ENCODE measurements around the gene OXSM. TPM values are rescaled to one million over a fixed set of nuclear protein-coding genes. Genes with fewer than 3 reads are reported as not detected.

OXSM gene
- total and polyA plus RNA-seq, 2 donors from 2014 or later, result 13.4 to 21.4 TPM

DNA sequence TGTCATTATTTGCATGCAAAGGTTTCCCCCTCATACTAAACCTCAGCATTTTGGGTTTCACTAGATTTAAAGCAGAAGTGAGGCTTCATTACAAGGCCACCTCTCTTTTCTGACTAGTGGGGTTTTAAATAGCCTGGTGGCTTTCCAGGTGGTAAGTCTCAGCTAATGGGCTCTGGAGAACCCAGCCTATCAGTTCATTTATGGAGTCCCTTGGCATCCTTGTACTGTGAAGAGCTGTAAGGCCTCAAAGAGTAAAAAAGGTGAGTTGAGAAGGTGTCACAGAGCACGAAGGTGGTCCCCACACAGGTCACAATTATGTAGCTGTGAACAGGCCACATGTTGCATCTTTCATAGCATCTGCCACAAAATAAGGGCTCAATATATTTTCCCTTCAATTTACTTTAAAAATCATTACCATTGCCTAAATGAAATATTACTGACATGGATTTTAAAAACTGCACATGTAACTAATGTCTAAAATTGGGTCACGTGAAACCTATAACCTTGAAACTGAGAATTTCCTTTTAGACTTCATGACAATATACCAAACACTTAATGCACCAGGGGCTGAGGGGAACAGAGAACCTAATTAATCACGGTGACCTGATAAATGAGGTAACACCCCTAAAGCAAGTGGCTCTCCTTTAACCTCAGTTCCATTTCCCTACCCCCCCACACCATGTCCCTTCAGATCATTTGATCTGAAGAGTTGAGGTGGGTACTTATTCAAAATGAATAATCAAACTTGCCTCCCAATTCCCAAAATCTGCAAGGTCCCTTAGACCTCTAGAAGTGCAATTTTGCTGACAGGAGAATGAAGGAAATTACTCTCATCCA, 7.9 kb upstream of the OXSM start:
- peaks cover 0 to 5% (median 4%) of the 10 kb centered on the region in 3 donors for H3K36me3 ChIP-seq (ENCODE audit: control insufficient read depth in 2 of 3, insufficient read depth in 3 of 3, low read length in 3 of 3)
- no peaks in the 10 kb centered on the region for H3K27me3 ChIP-seq (ENCODE audit: control insufficient read depth, insufficient read depth, low read length)
- peaks cover 0 to 15% (median 9%) of the 10 kb centered on the region in 3 donors for H3K4me1 ChIP-seq (ENCODE audit: control insufficient read depth in 2 of 3, insufficient read depth in 2 of 3, low read depth in 1 of 3, low read length in 3 of 3)
- TF ChIP-seq, protein P1, sequence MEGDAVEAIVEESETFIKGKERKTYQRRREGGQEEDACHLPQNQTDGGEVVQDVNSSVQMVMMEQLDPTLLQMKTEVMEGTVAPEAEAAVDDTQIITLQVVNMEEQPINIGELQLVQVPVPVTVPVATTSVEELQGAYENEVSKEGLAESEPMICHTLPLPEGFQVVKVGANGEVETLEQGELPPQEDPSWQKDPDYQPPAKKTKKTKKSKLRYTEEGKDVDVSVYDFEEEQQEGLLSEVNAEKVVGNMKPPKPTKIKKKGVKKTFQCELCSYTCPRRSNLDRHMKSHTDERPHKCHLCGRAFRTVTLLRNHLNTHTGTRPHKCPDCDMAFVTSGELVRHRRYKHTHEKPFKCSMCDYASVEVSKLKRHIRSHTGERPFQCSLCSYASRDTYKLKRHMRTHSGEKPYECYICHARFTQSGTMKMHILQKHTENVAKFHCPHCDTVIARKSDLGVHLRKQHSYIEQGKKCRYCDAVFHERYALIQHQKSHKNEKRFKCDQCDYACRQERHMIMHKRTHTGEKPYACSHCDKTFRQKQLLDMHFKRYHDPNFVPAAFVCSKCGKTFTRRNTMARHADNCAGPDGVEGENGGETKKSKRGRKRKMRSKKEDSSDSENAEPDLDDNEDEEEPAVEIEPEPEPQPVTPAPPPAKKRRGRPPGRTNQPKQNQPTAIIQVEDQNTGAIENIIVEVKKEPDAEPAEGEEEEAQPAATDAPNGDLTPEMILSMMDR (IDR thresholded peaks at IDR 0.05; ENCODE audit: borderline replicate concordance, extremely low read depth, insufficient read depth), result no peak
- H3K4me3 ChIP-seq (ENCODE audit: low read length in 3 of 3), result peak overlapping the region; percentile 75 to 92 (median 83)
- H3K9me3 ChIP-seq (ENCODE audit: control insufficient read depth in 2 of 3, insufficient read depth in 1 of 3, low read length in 3 of 3), result no peaks in the 10 kb centered on the region
- H3K9ac ChIP-seq (ENCODE audit: low read length in 3 of 3), result peak overlapping the region; percentile 8 to 80 (median 71)
- no peak for FAIRE-seq
- no peak overlapping the region for H3K27ac ChIP-seq (ENCODE audit: low read depth in 2 of 2, low read length in 2 of 2)
- intact Hi-C loops (cut with DNase I), result no loop called here
- no peak for DNase-seq

DNA sequence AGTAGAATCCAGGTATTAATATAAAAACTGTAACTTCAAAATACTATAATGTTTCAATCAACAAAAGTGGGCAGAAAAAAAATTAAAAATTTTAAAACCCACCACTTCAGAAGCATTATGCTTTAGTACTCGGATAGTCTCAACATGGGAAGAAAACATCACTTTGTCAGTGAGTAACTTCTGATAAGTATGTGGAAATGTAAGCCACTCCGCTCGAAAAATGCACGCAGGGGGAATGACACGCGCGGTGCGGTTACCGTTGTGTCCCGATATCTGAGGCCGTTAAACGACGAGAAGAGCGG, 7.3 kb upstream of the OXSM start:
- no peak for FAIRE-seq
- H3K27me3 ChIP-seq (ENCODE audit: control insufficient read depth, insufficient read depth, low read length), result no peaks in the 10 kb centered on the region
- peak overlapping the region; percentile 75 to 92 (median 83) for H3K4me3 ChIP-seq (ENCODE audit: low read length in 3 of 3)
- H3K27ac ChIP-seq (ENCODE audit: low read depth in 2 of 2, low read length in 2 of 2), result peak overlapping the region; percentile 71 to 84
- no peaks in the 10 kb centered on the region for H3K9me3 ChIP-seq (ENCODE audit: control insufficient read depth in 2 of 3, insufficient read depth in 1 of 3, low read length in 3 of 3)
- peaks cover 0 to 15% (median 9%) of the 10 kb centered on the region in 3 donors for H3K4me1 ChIP-seq (ENCODE audit: control insufficient read depth in 2 of 3, insufficient read depth in 2 of 3, low read depth in 1 of 3, low read length in 3 of 3)
- no peak for DNase-seq
- TF ChIP-seq, protein P1 (IDR thresholded peaks at IDR 0.05; ENCODE audit: borderline replicate concordance, extremely low read depth, insufficient read depth), result no peak
- peak overlapping the region; percentile 8 to 80 (median 71) for H3K9ac ChIP-seq (ENCODE audit: low read length in 3 of 3)
- intact Hi-C loops (cut with DNase I), result no loop called here
- peaks cover 0 to 3% (median 2%) of the 10 kb centered on the region in 3 donors for H3K36me3 ChIP-seq (ENCODE audit: control insufficient read depth in 2 of 3, insufficient read depth in 3 of 3, low read length in 3 of 3)

DNA sequence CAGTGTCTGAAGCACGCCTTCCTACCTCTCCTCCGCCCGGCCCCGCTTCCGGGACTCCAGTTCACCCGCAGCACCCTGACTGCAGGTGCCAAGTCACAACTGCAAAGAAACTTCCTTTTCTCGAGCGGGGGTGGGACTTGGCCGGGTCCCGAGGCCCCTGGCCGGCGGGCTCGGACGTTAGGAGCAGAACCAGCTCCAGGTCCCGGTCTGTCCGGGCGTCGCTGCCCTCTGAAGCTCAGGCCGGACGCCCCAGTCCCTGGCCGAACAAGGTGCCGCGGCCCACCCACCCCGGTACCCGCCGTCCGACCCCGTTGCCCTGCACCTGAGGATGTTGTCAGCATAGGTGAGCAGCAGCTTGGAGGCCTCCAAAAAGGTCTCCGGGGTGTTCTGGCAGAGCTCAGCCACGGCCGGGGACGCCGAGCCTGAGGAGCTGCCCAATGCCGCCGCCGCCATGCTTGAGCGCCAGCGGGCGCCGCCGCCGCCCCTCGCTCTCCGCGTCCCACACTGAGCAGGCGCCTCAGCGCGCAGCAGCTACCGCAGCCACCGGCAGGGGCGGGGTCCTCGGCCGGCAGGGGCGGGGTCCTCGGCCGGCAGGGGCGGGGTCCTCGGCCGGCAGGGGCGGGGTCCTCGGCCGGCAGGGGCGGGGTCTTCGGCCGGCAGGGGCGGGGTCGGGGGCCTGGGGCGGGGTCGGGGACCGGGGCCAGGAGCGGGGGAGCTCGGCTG, 6.8 kb upstream of the OXSM start, which contains the start of gene NGLY1:
Gene NGLY1 (minus strand): TSS at position 506 of the 723 bp plus-strand sequence. CDS start 53 bp downstream, at position 453.
- TF ChIP-seq, protein P1 (IDR thresholded peaks at IDR 0.05; ENCODE audit: borderline replicate concordance, extremely low read depth, insufficient read depth), result peak; percentile 36
- H3K27me3 ChIP-seq (ENCODE audit: control insufficient read depth, insufficient read depth, low read length), result no peaks in the 10 kb centered on the region
- H3K36me3 ChIP-seq (ENCODE audit: control insufficient read depth in 2 of 3, insufficient read depth in 3 of 3, low read length in 3 of 3), result no peaks in the 10 kb centered on the region
- peak within 1 kb of the TSS; percentile 75 to 92 (median 83) for H3K4me3 ChIP-seq (ENCODE audit: low read length in 3 of 3)
- intact Hi-C loops (cut with DNase I), result no loop called here
- DNase-seq (peak; percentile 89 to 95 (median 93)), FAIRE-seq (no peak)
- peak within 1 kb of the TSS; percentile 35 to 80 (median 71) for H3K9ac ChIP-seq (ENCODE audit: low read length in 3 of 3)
- peak within 1 kb of the TSS; percentile 74 to 84 for H3K27ac ChIP-seq (ENCODE audit: low read depth in 2 of 2, low read length in 2 of 2)
- peaks cover 0 to 19% (median 9%) of the 10 kb centered on the region in 3 donors for H3K4me1 ChIP-seq (ENCODE audit: control insufficient read depth in 2 of 3, insufficient read depth in 2 of 3, low read depth in 1 of 3, low read length in 3 of 3)
- no peaks in the 10 kb centered on the region for H3K9me3 ChIP-seq (ENCODE audit: control insufficient read depth in 2 of 3, insufficient read depth in 1 of 3, low read length in 3 of 3)
